Neural cell (in vitro differentiated cells): ENCODE results near the gene SDK1.

Experiments used
- EP300 ChIP-seq: fragments of 450-650 bp; conservative IDR thresholded peaks from 2 replicates; pipeline ENCODE4 v1.6.1; 2014; ENCODE audit warnings: antibody characterized with exemption, mild to moderate bottlenecking, moderate library complexity; ENCODE audit not compliant: poor library complexity, severe bottlenecking
- EZH2 ChIP-seq: fragments of 200-600, 300-800 bp; shearing (Covaris generic), sonication (generic); IDR thresholded peaks from 2 replicates; pipeline ENCODE4 v1.6.1; 2014; ENCODE audit warnings: antibody characterized with exemption, low read length, borderline replicate concordance, mild to moderate bottlenecking; ENCODE audit not compliant: insufficient read depth, poor library complexity, severe bottlenecking
- POLR2AphosphoS5 ChIP-seq: IDR thresholded peaks from 2 replicates; pipeline ENCODE4 v1.6.1; 2012
- RAD21 ChIP-seq: fragments of 450-650 bp; conservative IDR thresholded peaks from 2 replicates; pipeline ENCODE4 v1.6.1; 2014; ENCODE audit warnings: antibody characterized with exemption, mild to moderate bottlenecking, moderate library complexity
- SMC3 ChIP-seq: fragments of 450-650 bp; conservative IDR thresholded peaks from 2 replicates; pipeline ENCODE4 v1.6.1; 2014; ENCODE audit warnings: antibody characterized with exemption, mild to moderate bottlenecking, moderate library complexity; ENCODE audit not compliant: poor library complexity
- TAF1 ChIP-seq: IDR thresholded peaks from 2 replicates; pipeline ENCODE4 v1.6.1; 2012; ENCODE audit warnings: low read depth
- TF ChIP-seq, protein P1 (sequence below): fragments of 450-650 bp; IDR thresholded peaks from 2 replicates; pipeline ENCODE4 v1.5.1; 2014; ENCODE audit warnings: antibody characterized with exemption, mild to moderate bottlenecking, moderate library complexity; ENCODE audit not compliant: poor library complexity, severe bottlenecking
- TF ChIP-seq, protein P2 (sequence below): IDR thresholded peaks from 2 replicates; pipeline ENCODE4 v1.6.1; 2012; ENCODE audit warnings: borderline replicate concordance

DNA sequence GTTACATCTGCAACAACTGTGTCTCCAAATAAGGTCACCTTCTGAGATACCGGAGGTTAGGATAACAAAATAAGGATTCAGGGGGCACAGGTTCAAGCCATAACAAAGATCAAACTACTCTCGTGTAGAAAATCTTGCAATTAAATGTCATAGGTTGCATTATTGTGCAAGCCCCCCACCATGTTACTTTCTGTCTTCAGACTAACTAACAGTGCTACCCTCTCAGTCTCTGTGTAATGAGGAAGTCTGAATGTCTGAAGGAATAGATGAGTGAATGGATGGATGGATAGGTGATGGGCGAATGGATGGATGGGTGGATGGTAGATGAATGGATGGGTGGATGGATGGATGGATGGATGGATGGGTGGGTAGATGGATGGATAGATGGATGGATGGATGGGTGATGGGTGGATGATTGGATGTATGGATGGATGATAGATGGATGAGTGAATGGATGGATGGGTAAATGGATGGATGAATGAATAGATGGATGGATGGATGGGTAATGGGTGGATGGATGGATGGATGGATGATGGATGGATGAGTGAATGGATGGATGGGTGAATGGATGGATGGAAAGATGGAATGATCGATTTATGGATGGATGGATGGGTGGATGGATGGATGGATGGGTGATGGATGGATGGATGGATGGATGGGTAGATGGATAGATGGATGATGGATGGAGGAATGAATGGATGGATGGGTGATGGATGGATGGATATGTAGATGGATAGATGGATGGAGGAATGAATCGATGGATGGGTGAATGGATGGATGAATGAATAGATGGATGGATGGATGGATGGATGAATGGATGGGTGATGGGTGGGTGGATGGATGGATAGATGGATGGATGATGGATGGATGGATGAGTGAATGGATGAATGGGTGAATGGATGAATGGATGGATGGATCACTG lies 823.8 kb downstream of the SDK1 start:
- TF ChIP-seq SMC3 = no peak
- no peak for TF ChIP-seq EZH2
- TF ChIP-seq, protein P1, sequence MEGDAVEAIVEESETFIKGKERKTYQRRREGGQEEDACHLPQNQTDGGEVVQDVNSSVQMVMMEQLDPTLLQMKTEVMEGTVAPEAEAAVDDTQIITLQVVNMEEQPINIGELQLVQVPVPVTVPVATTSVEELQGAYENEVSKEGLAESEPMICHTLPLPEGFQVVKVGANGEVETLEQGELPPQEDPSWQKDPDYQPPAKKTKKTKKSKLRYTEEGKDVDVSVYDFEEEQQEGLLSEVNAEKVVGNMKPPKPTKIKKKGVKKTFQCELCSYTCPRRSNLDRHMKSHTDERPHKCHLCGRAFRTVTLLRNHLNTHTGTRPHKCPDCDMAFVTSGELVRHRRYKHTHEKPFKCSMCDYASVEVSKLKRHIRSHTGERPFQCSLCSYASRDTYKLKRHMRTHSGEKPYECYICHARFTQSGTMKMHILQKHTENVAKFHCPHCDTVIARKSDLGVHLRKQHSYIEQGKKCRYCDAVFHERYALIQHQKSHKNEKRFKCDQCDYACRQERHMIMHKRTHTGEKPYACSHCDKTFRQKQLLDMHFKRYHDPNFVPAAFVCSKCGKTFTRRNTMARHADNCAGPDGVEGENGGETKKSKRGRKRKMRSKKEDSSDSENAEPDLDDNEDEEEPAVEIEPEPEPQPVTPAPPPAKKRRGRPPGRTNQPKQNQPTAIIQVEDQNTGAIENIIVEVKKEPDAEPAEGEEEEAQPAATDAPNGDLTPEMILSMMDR = no peak
- TF ChIP-seq, protein P2, sequence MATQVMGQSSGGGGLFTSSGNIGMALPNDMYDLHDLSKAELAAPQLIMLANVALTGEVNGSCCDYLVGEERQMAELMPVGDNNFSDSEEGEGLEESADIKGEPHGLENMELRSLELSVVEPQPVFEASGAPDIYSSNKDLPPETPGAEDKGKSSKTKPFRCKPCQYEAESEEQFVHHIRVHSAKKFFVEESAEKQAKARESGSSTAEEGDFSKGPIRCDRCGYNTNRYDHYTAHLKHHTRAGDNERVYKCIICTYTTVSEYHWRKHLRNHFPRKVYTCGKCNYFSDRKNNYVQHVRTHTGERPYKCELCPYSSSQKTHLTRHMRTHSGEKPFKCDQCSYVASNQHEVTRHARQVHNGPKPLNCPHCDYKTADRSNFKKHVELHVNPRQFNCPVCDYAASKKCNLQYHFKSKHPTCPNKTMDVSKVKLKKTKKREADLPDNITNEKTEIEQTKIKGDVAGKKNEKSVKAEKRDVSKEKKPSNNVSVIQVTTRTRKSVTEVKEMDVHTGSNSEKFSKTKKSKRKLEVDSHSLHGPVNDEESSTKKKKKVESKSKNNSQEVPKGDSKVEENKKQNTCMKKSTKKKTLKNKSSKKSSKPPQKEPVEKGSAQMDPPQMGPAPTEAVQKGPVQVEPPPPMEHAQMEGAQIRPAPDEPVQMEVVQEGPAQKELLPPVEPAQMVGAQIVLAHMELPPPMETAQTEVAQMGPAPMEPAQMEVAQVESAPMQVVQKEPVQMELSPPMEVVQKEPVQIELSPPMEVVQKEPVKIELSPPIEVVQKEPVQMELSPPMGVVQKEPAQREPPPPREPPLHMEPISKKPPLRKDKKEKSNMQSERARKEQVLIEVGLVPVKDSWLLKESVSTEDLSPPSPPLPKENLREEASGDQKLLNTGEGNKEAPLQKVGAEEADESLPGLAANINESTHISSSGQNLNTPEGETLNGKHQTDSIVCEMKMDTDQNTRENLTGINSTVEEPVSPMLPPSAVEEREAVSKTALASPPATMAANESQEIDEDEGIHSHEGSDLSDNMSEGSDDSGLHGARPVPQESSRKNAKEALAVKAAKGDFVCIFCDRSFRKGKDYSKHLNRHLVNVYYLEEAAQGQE = no peak
- TF ChIP-seq POLR2AphosphoS5 = no peak
- no peak for TF ChIP-seq RAD21
- TF ChIP-seq TAF1 = no peak
- TF ChIP-seq EP300 = no peak
